Neural cell (in vitro differentiated cells): Measurements from ENCODE around the gene CACNA1C. TPM values are rescaled to one million over a fixed set of nuclear protein-coding genes. Genes with fewer than 3 reads are reported as not detected.

Experiments
- H2AFZ ChIP-seq: fragments of 200-600, 300-800 bp; sonication (generic), shearing (Covaris generic); 2 replicates; pipeline ENCODE4 v1.6.0; 2014; ENCODE audit warnings: low read depth, mild to moderate bottlenecking, antibody characterized with exemption, low read length, moderate library complexity
- H3F3A ChIP-seq: fragments of 200-600 bp; shearing (Covaris generic); 2 replicates; pipeline ENCODE4 v1.6.1; 2016; ENCODE audit warnings: mild to moderate bottlenecking, moderate library complexity, mixed read lengths, antibody characterized with exemption, low read length; ENCODE audit not compliant: insufficient read depth, poor library complexity, severe bottlenecking
- H3K27ac ChIP-seq: fragments of 200-600, 300-800 bp; sonication (generic), shearing (Covaris generic); 2 replicates; pipeline ENCODE4 v1.5.1; 2014; ENCODE audit warnings: mild to moderate bottlenecking, low read length, moderate library complexity
- H3K27me3 ChIP-seq: fragments of 300-800, 200-600 bp; sonication (generic), shearing (Covaris generic); 2 replicates; pipeline ENCODE4 v1.6.0; 2014; ENCODE audit warnings: mild to moderate bottlenecking, low read depth, low read length, moderate library complexity; ENCODE audit not compliant: insufficient read depth
- H3K36me3 ChIP-seq: fragments of 300-800, 200-600 bp; sonication (generic), shearing (Covaris generic); 2 replicates; pipeline ENCODE4 v1.5.1; 2014; ENCODE audit warnings: mild to moderate bottlenecking, antibody characterized with exemption, low read length, moderate library complexity; ENCODE audit not compliant: insufficient read depth
- H3K4me2 ChIP-seq: fragments of 300-800, 200-600 bp; sonication (generic), shearing (Covaris generic); 2 replicates; pipeline ENCODE4 v1.6.0; 2014; ENCODE audit warnings: mild to moderate bottlenecking, low read length
- H3K4me3 ChIP-seq: fragments of 300-800, 200-600 bp; sonication (generic), shearing (Covaris generic); 2 replicates; pipeline ENCODE4 v1.5.1; 2014; ENCODE audit warnings: mild to moderate bottlenecking, low read length, moderate library complexity
- H3K79me2 ChIP-seq: fragments of 200-600 bp; shearing (Covaris generic); replicated peaks from 2 replicates; pipeline ENCODE4 v1.6.0; 2014; ENCODE audit warnings: mild to moderate bottlenecking, low read length, moderate library complexity; ENCODE audit not compliant: insufficient read depth
- H3K9ac ChIP-seq: fragments of 300-800, 200-600 bp; sonication (generic), shearing (Covaris generic); 2 replicates; pipeline ENCODE4 v1.6.1; 2016; ENCODE audit warnings: mild to moderate bottlenecking, low read length, mixed read lengths
- H3K9me2 ChIP-seq: fragments of 200-600 bp; shearing (Covaris generic); 2 replicates; pipeline ENCODE4 v1.6.1; 2016; ENCODE audit warnings: mild to moderate bottlenecking, low read length, mixed read lengths; ENCODE audit not compliant: insufficient read depth
- H3K9me3 ChIP-seq: fragments of 200-600, 300-800 bp; sonication (generic), shearing (Covaris generic); 2 replicates; pipeline ENCODE4 v1.6.1; 2016; ENCODE audit warnings: mild to moderate bottlenecking, mixed run types, low read length, moderate library complexity, mixed read lengths
- H4K20me1 ChIP-seq: fragments of 200-600 bp; shearing (Covaris generic); 2 replicates; pipeline ENCODE4 v1.6.1; 2016; ENCODE audit warnings: mild to moderate bottlenecking, mixed run types; ENCODE audit not compliant: insufficient read depth
- CTCF ChIP-seq: fragments of 450-650 bp; IDR thresholded peaks from 2 replicates; pipeline ENCODE4 v1.5.1; 2014; ENCODE audit warnings: antibody characterized with exemption, mild to moderate bottlenecking, moderate library complexity; ENCODE audit not compliant: poor library complexity, severe bottlenecking
- EP300 ChIP-seq: fragments of 450-650 bp; conservative IDR thresholded peaks from 2 replicates; pipeline ENCODE4 v1.6.1; 2014; ENCODE audit warnings: antibody characterized with exemption, mild to moderate bottlenecking, moderate library complexity; ENCODE audit not compliant: poor library complexity, severe bottlenecking
- EZH2 ChIP-seq: fragments of 200-600, 300-800 bp; shearing (Covaris generic), sonication (generic); IDR thresholded peaks from 2 replicates; pipeline ENCODE4 v1.6.1; 2014; ENCODE audit warnings: antibody characterized with exemption, low read length, borderline replicate concordance, mild to moderate bottlenecking; ENCODE audit not compliant: insufficient read depth, poor library complexity, severe bottlenecking
- MXI1 ChIP-seq: fragments of 450-650 bp; conservative IDR thresholded peaks from 2 replicates; pipeline ENCODE4 v1.6.1; 2014; ENCODE audit warnings: antibody characterized with exemption, mild to moderate bottlenecking; ENCODE audit not compliant: poor library complexity, severe bottlenecking
- POLR2AphosphoS5 ChIP-seq: IDR thresholded peaks from 2 replicates; pipeline ENCODE4 v1.6.1; 2012
- RAD21 ChIP-seq: fragments of 450-650 bp; conservative IDR thresholded peaks from 2 replicates; pipeline ENCODE4 v1.6.1; 2014; ENCODE audit warnings: antibody characterized with exemption, mild to moderate bottlenecking, moderate library complexity
- SMC3 ChIP-seq: fragments of 450-650 bp; conservative IDR thresholded peaks from 2 replicates; pipeline ENCODE4 v1.6.1; 2014; ENCODE audit warnings: antibody characterized with exemption, mild to moderate bottlenecking, moderate library complexity; ENCODE audit not compliant: poor library complexity
- TAF1 ChIP-seq: IDR thresholded peaks from 2 replicates; pipeline ENCODE4 v1.6.1; 2012; ENCODE audit warnings: low read depth
- polyA plus RNA-seq: library from polyadenylated mRNA; depleted of rRNA; stranded (reverse); fragments of >200 nt; gene quantifications from 2 replicates; pipeline ENCODE4 v1.2.3, GENCODE V29; 2014
- TF ChIP-seq, protein P1 (sequence below): IDR thresholded peaks from 2 replicates; pipeline ENCODE4 v1.6.1; 2012; ENCODE audit warnings: borderline replicate concordance

Gene CACNA1C
- polyA plus RNA-seq, 1 donor from 2014 or later: 9.7 TPM

- Histone ChIP-seq H2AFZ (no peak overlapping the region), H3K9me3 (no peaks in the 10 kb centered on the region), H3K9ac (no peak overlapping the region), H3K36me3 (no peaks in the 10 kb centered on the region), H3K27me3 (no peaks in the 10 kb centered on the region), H3F3A (no peaks in the 10 kb centered on the region), H3K27ac (no peak overlapping the region), H3K9me2 (no peaks in the 10 kb centered on the region), H3K4me3 (no peak overlapping the region), H4K20me1 (no peaks in the 10 kb centered on the region), H3K79me2 (no peaks in the 10 kb centered on the region), H3K4me2 (no peak overlapping the region)
- no peak for TF ChIP-seq CTCF
- TF ChIP-seq POLR2AphosphoS5: no peak
- TF ChIP-seq, protein P1, sequence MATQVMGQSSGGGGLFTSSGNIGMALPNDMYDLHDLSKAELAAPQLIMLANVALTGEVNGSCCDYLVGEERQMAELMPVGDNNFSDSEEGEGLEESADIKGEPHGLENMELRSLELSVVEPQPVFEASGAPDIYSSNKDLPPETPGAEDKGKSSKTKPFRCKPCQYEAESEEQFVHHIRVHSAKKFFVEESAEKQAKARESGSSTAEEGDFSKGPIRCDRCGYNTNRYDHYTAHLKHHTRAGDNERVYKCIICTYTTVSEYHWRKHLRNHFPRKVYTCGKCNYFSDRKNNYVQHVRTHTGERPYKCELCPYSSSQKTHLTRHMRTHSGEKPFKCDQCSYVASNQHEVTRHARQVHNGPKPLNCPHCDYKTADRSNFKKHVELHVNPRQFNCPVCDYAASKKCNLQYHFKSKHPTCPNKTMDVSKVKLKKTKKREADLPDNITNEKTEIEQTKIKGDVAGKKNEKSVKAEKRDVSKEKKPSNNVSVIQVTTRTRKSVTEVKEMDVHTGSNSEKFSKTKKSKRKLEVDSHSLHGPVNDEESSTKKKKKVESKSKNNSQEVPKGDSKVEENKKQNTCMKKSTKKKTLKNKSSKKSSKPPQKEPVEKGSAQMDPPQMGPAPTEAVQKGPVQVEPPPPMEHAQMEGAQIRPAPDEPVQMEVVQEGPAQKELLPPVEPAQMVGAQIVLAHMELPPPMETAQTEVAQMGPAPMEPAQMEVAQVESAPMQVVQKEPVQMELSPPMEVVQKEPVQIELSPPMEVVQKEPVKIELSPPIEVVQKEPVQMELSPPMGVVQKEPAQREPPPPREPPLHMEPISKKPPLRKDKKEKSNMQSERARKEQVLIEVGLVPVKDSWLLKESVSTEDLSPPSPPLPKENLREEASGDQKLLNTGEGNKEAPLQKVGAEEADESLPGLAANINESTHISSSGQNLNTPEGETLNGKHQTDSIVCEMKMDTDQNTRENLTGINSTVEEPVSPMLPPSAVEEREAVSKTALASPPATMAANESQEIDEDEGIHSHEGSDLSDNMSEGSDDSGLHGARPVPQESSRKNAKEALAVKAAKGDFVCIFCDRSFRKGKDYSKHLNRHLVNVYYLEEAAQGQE: no peak
- TF ChIP-seq MXI1: no peak
- no peak for TF ChIP-seq TAF1
Observed at GRCh38 chr12:2341871-2342270, 289.1 kb downstream of the CACNA1C start.

DNA sequence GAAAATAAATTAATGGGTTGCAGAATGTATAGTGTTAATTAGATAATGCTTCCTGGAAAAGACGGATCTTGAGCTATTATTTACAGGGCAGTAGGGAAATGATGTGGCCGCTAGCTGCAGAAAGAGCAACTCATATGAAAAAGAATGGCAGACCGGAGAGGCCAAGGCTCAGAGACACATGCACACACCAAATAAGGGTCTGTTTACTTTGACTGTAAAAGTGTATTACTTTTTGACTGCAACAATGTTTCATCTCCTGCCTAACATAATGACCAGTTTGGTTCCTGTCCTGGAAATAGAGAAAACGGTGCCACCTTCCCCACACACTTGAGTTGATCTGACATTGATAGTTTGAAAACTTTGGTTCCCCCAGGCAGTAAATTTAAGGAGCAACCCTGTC lies 290.9 kb downstream of the CACNA1C start:
- TF ChIP-seq MXI1 (no peak), TAF1 (no peak)
- no peaks in the 10 kb centered on the region for H3K36me3 ChIP-seq
- H3K27ac ChIP-seq: no peak overlapping the region
- no peak overlapping the region for H3K4me2 ChIP-seq
- H3K79me2 ChIP-seq: no peaks in the 10 kb centered on the region
- H3K27me3 ChIP-seq: no peaks in the 10 kb centered on the region
- no peak overlapping the region for H3K9ac ChIP-seq
- no peak overlapping the region for H2AFZ ChIP-seq
- no peaks in the 10 kb centered on the region for H3K9me2 ChIP-seq
- no peaks in the 10 kb centered on the region for H3K9me3 ChIP-seq
- H3F3A ChIP-seq: no peaks in the 10 kb centered on the region
- no peak overlapping the region for H3K4me3 ChIP-seq
- no peaks in the 10 kb centered on the region for H4K20me1 ChIP-seq

GRCh38 chr12:2344476-2344875 lies 291.7 kb downstream of the CACNA1C start:
- no peak overlapping the region for H3K27ac ChIP-seq
- no peaks in the 10 kb centered on the region for H3K36me3 ChIP-seq
- H3K9me3 ChIP-seq: no peaks in the 10 kb centered on the region
- no peak overlapping the region for H2AFZ ChIP-seq
- no peaks in the 10 kb centered on the region for H3K9me2 ChIP-seq
- H3K4me2 ChIP-seq: no peak overlapping the region
- no peak overlapping the region for H3K9ac ChIP-seq
- TF ChIP-seq RAD21 (no peak), POLR2AphosphoS5 (no peak), EP300 (no peak), TAF1 (no peak), MXI1 (no peak), SMC3 (no peak), CTCF (no peak), EZH2 (no peak)
- TF ChIP-seq, protein P1: no peak
- H3K4me3 ChIP-seq: no peak overlapping the region
- no peaks in the 10 kb centered on the region for H4K20me1 ChIP-seq
- no peaks in the 10 kb centered on the region for H3F3A ChIP-seq
- no peaks in the 10 kb centered on the region for H3K27me3 ChIP-seq
- H3K79me2 ChIP-seq: no peaks in the 10 kb centered on the region
